Measurements from ENCODE around the gene LCA5L.
"Not testable (repeated sequence)": the region's sequence is repeated elsewhere in the genome, so short reads cannot be mapped to it uniquely, and the experiment has no call there.

LCA5L gene

DNA sequence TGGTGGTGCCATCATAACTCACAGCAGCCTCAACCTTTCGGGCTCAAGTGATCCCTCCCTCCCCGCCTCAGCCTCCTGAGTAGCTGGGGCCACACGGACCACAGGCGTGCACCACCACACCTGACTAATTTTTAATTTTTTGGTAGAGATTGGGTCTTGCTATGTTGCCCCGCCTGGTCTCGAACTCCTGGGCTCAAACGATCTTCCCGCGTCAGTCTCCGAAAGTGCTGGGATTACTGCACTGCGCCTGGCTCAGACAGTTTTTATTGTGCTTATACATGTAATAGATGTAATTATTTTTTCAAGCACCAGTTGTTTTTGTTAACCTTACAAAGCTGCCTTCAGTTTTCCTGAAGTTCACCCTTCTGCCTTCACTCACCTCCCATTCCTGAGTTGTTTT is 58.7 kb downstream of the LCA5L start:
- no peak for DNase-seq

GRCh38 chr21:39386194-39386593 is 59.4 kb downstream of the LCA5L start:
- DNase-seq: no peak

DNA sequence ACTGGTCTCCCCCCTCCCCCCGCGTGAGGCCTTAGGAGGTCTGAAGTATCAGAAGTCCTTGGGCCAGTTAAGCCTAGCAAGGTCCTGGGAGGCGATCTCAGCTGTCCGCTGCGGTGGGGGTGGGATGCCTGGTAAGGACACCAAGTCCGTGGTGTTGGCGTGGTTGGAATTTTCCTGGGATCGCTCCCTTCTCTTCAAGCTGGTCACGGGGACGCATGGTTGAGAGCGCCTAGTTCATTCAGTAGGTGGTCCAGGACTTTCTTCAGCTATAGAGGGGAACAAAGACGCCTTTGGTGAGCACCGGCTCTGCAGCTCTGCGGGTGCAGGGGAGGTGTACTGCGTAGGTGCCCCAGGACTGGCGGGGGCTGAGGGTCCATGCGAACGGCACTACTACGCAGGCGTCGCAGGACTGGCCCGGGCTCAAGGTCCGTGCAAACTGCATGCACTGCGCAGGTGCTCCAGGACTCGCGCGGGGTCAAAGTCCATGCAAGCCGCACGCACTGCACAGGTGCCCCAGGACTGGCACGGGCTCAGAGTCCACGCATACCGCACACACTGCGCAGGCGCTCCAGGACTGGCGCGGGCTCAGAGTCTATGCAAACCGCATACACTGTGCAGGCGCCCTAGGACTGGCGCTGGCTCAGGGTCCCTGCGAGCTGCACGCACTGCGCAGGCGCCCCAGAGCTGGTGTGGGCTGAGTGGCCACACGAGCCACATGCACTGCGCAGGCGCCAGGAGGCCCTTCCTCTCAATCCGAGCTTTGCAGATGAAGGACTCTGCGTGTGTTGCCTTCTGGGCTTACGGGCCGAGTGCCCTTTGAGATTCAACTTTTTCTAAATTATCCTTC is 60.1 kb downstream of the LCA5L start:
- DNase-seq: peak; percentile 49

- no peak for DNase-seq
Measured at GRCh38 chr21:39384674-39385298, 60.8 kb downstream of the LCA5L start.

DNA sequence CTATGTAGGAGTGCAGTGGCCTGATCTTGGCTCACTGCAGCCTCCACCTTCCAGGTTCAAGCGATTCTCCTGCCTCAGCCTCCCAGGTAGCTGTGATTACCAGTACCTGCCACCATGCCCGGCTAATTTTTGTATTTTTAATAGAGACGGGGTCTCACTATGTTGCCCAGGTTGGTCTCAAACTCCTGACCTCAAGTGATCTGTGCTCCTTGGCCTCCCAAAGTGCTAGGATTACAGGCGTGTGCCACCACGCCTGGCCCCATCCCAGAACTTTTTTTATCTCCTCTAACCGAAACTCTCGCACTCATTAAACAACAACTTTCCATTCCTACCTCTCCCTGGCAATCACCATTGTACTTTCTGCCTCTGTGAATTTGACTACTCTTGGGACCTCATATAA is 63.5 kb downstream of the LCA5L start:
- not testable (repeated sequence) for DNase-seq

- no peak for DNase-seq
Measured at GRCh38 chr21:39381009-39381408, 64.6 kb downstream of the LCA5L start.

DNA sequence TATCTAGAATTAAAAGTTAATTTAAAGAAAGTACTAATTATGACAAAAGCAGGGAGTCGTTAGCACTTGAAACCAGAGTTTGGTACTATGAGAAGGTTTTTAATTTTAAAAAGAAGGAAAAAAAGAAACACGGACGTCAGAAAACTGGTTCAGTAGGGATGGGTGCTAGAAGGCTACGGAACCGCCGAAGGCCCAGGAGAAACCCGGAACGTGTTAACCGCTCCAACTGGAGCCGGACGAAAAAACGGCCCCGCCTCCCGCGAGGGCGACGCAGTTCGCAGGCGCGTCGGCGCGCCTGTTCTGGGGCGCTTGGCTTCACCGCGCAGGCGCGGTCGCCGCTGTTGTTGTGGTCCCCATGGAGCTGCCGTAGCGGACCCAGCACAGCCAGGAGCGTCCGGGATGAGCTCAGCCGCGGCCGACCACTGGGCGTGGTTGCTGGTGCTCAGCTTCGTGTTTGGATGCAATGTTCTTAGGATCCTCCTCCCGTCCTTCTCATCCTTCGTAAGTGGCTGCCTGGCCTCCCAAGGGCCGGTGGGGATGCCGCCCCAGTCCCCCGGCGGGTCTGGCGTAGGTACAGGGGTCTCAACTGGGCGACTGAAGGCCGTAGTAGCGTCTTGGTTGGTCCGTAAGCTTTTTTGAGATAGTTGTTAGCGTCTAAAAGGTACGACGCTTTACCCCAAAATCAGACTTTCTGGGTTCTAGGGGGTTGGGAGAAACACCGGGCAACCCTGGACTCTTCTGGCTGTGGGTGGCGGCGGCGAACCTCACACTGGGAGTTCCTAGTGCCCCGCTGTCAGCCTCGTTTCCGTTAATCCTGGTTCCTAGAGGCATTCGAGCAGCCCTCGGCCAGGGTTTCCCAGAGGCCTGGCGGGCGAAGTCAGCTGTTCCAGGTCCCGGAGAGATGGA is 65.3 kb downstream of the LCA5L start:
- DNase-seq: peak; percentile 94

GRCh38 chr21:39377444-39378050 is 68.0 kb downstream of the LCA5L start:
- no peak for DNase-seq

- DNase-seq: no peak
Measured at GRCh38 chr21:39375446-39375845, 70.1 kb downstream of the LCA5L start.

DNA sequence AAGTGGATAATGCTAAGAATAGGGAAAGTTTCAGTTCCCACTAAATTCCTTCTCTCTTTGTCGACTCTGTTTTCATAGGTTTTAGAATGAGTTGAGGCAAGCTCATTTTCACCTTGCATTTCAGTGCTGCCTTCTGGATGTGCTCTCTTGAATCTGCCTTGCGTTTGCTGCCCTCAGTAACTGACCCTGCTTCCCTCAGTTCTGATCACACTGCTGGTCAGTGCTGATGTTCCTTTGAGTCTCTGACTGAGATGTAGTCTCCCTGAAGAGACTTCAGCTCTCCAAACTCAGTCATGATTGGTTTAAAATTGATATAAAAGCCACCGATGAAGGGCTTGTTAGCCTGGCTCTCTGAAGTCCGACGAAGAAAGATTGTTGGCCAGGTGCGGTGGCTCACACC is 71.5 kb downstream of the LCA5L start:
- no peak for DNase-seq

DNA sequence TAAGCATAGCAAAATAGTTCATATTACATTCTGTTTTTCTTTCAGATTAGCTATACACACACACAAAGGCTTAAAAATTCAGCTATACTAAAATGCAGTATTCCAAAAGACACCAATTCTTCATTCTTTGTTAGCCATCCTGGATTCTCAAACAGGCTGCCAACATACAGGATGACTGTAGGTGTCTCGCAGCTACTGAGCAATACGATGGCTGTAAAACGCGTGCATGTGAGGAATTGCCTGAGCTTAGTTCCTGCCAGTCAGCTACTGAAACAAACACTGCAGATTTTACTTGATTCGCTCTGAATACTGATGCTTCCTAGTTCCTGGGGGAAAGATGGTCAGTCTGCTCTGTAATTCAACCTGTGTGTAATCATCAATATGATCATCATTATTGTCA is 71.9 kb downstream of the LCA5L start:
- no peak for DNase-seq

GRCh38 chr21:39369896-39370288 is 75.7 kb downstream of the LCA5L start:
- DNase-seq: not testable (repeated sequence)

- no peak for DNase-seq
Measured at GRCh38 chr21:39367783-39368182, 77.8 kb downstream of the LCA5L start.

DNA sequence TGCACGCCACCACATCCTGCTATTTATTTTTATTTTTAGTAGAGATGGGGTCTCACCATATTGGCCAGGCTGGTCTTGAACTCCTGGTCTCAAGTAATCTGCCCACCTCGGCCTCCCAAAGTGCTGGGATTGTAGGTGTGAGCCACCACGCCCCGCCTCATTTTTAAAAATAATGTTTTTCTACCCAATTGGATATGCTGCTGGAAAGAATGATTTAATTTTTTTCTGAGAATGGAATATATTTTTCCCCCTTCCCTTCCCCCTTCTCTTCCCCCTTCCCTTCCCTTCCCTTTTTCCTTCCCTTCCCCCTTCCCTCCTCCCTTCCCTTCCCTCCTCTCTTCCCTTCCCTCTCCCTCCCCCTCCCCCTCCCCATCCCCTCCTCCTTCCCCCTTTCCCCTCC is 79.0 kb downstream of the LCA5L start:
- DNase-seq: no peak

DNA sequence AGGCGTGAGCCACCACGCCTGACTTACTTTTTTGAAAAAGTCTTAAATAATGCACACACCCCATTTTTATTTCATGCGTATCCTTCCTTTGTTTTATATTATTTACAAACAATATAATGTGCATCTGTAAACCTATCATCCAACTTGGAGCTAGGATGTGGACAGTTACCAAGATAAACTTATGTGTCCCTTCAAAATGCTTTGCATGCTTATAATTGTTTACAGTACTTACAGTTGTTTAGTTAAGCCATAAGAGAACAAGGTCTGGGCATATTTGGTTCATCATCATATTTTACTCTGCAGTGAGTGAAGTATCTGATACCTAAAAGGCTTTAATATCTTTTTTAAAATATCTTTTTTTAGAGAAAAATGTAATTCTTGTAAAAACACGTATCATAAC is 80.6 kb downstream of the LCA5L start:
- no peak for DNase-seq

DNA sequence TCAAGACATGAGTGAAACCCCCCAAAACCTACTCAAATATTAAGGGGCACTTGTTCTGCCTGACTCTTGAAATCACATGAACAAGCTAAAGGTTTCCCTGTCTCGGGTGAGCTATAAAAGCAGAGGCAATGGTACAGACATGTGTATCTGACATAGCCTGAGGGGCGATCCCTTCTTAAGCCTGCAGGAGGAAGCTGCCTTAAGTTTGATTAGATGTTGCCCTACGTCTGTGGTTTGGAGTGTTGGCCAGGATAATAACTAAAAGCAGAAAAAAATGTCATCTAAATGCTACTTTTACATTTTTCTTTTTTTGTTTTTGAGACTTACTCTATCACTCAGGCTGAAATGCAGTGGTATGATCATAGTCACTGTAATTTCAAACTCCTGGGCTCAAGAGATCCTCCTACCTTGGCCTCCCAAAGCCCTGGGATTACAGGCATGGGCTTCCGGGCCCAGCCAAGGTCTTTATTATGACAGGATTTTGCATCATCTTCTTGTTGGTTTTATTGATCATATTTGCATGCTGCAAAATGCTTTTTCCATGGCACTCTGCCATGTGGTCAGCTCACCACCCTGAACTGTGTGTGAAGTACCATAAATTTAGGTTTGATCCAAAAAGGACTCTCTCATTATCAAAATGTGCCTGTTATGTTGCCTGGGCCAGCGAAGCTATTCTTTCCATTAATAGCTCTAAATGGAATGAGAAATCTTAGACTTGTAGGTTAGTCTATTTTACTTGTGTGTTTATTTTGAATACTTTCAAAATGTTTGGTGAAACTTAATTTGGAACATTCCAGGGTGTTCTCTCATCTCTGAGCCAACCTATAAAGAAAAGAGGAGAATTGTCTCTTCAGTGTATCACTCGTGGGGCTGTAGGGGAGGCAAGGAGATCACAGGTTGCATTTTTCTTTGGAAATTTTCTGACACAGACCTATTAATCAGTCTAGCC is 81.7 kb downstream of the LCA5L start:
- no peak for DNase-seq

DNA sequence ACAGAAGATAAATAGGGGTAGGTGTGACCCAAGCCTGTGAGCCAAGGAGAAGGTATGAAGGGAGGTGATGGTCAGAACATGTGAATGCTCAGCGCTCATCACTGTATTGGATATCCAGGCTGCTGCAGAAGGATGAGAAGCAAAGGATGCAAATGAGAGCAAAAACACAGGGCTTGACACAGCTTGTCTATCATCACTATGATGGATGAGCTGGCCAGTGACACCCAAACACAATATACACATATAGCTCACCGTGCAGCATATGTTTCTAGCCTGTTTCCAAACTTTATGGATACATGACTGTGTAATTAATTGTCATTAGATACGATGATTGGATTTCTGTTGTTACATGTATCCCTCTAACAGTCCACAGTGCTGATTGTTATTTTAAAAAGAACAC is 82.8 kb downstream of the LCA5L start:
- no peak for DNase-seq

DNA sequence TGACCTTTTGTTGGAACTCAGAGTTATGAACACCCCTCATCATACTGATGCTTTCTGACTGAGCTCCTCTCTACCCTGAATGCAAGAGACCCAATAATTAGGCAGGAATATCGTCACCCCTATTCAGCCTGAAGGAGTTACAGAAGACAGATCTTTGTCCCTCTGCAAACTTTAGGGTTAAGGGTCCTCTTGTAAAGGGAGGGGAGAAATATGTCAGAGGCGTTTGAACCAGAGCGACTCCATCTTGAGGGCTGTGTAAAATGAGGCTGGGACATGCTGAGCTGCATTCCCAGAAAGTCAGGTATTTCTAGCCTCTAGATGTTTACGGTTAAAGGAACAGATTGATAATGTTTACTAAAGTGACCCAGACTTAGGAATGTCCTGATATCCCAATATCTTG is 86.2 kb downstream of the LCA5L start:
- DNase-seq: no peak

All from CD4-positive, alpha-beta T cell treated with Interleukin-17A for 4 hours (primary cell).